ENCODE data around the gene VWA1. TPM values are rescaled to one million over a fixed set of nuclear protein-coding genes. Genes with fewer than 3 reads are reported as not detected.
A peak's percentile ranks its signal among the peaks of the same experiment; 100 is the strongest.

The VWA1 gene
- total RNA-seq, 1 experiment from 2014 or later: 35.5 TPM

GRCh38 chr1:1429671-1430073 is 5.8 kb upstream of the VWA1 start:
- Mint-ChIP-seq H3K4me3 (peak overlapping the region; percentile 12; the same call in 1 of the 2 replicates), H3K9me3 (no peaks in the 10 kb centered on the region), H3K4me1 (peaks cover 37% of the 10 kb centered on the region), H3K27me3 (ENCODE audit: low read depth) (no peaks in the 10 kb centered on the region), H3K27ac (no peak overlapping the region), H3K36me3 (no peaks in the 10 kb centered on the region)
- DNase-seq (ENCODE audit: low spot score) (no peak), ATAC-seq (no peak)
- POLR2A ChIA-PET: interaction anchor here (1.1 to 1.5 kb wide), 2 partner anchors 22 to 27 kb away, joined by 5 read pairs; partner anchors contain the start of gene MRPL20
- TF ChIP-seq CREB1 (CRISPR knock-in tag; IDR thresholded peaks at IDR 0.05) (no peak), SOX15 (CRISPR knock-in tag; IDR thresholded peaks at IDR 0.05) (no peak), FOXP1 (CRISPR knock-in tag; IDR thresholded peaks at IDR 0.05; ENCODE audit: borderline replicate concordance) (no peak), ZNF121 (CRISPR knock-in tag; IDR thresholded peaks at IDR 0.05) (peak; percentile 94)
- CTCF ChIA-PET: interaction anchor here (1.0 to 1.5 kb wide), 4 partner anchors 28 to 138 kb away, joined by 3 to 7 read pairs (median 4); partner anchors contain the start of gene AURKAIP1

- no peak for TF ChIP-seq CREB1 (CRISPR knock-in tag; IDR thresholded peaks at IDR 0.05)
- TF ChIP-seq MLX (CRISPR knock-in tag; IDR thresholded peaks at IDR 0.05): no peak
- TF ChIP-seq ATF6 (CRISPR knock-in tag; IDR thresholded peaks at IDR 0.05): no peak
- no peak for TF ChIP-seq TP53 (CRISPR knock-in tag; IDR thresholded peaks at IDR 0.05)
- TF ChIP-seq JUN (CRISPR knock-in tag; IDR thresholded peaks at IDR 0.05): no peak
- no peak for TF ChIP-seq FOXP4 (CRISPR knock-in tag; IDR thresholded peaks at IDR 0.05)
- TF ChIP-seq E2F5 (CRISPR knock-in tag; IDR thresholded peaks at IDR 0.05): no peak
- TF ChIP-seq ZNF532 (CRISPR knock-in tag; IDR thresholded peaks at IDR 0.05; ENCODE audit: borderline replicate concordance): no peak
- TF ChIP-seq FOXJ3 (CRISPR knock-in tag; IDR thresholded peaks at IDR 0.05; ENCODE audit: borderline replicate concordance): no peak
- TF ChIP-seq AR (CRISPR knock-in tag; IDR thresholded peaks at IDR 0.05): no peak
- peak; percentile 69 for TF ChIP-seq ZNF423 (CRISPR knock-in tag; IDR thresholded peaks at IDR 0.05)
- TF ChIP-seq TCF7 (CRISPR knock-in tag; IDR thresholded peaks at IDR 0.05; ENCODE audit: low read depth): no peak
- 0 out of 2 replicates have a peak, but pooled peaks have one; percentile 28 for TF ChIP-seq SP1 (CRISPR knock-in tag; conservative IDR thresholded peaks at IDR 0.05)
- TF ChIP-seq GABPB1 (CRISPR knock-in tag; IDR thresholded peaks at IDR 0.05): 0 out of 2 replicates have a peak, but pooled peaks have one; percentile 16
- ATAC-seq: peak; percentile 9
- peak; percentile 62 for DNase-seq (ENCODE audit: low spot score)
- Mint-ChIP-seq H3K4me3 (no peak overlapping the region), H3K27me3 (ENCODE audit: low read depth) (peaks cover 2% of the 10 kb centered on the region; the same call in 1 of the 2 replicates), H3K36me3 (no peaks in the 10 kb centered on the region), H3K27ac (no peak overlapping the region; the same call in 1 of the 2 replicates), H3K9me3 (no peaks in the 10 kb centered on the region), H3K4me1 (peaks cover 37% of the 10 kb centered on the region)
- POLR2A ChIA-PET: interaction anchor here (0.7 to 1.5 kb wide), 4 partner anchors 10 to 31 kb away, joined by 3 to 5 read pairs (median 5); partner anchors contain the start of genes CCNL2 and MRPL20
- CTCF ChIA-PET: interaction anchor here (0.5 to 1.6 kb wide), 10 partner anchors 11 to 635 kb away, joined by 3 to 11 read pairs (median 4); partner anchors contain the start of genes AURKAIP1 and CCNL2
Measured at GRCh38 chr1:1430114-1430982, 5.1 kb upstream of the VWA1 start.
